Cardiac muscle cell (in vitro differentiated cells and primary cell): ENCODE results near the gene ERC1. TPM values are rescaled to one million over a fixed set of nuclear protein-coding genes. Genes with fewer than 3 reads are reported as not detected.
A peak's percentile ranks its signal among the peaks of the same experiment; 100 is the strongest.
"Not testable (repeated sequence)": the region's sequence is repeated elsewhere in the genome, so short reads cannot be mapped to it uniquely, and the experiment has no call there.

Experiments used
- DNase-seq, 2 donors: peaks; one replicate each; pipeline versions ENCODE4 v3.0.0 to v3.0.0-alpha.2; 2010 to 2017; ENCODE audit warnings: low read depth in 1 of 2, low spot score in 1 of 2
- H3K27ac ChIP-seq: fragments of 200-600 bp; sonication (generic); 2 replicates; pipeline ENCODE4 v1.5.1; 2016
- H3K27me3 ChIP-seq: fragments of 200-600 bp; sonication (generic); 2 replicates; pipeline ENCODE4 v1.6.0; 2016; ENCODE audit warnings: control low read depth
- H3K36me3 ChIP-seq: fragments of 200-600 bp; sonication (generic); 2 replicates; pipeline ENCODE4 v1.5.1; 2016; ENCODE audit warnings: control low read depth
- H3K4me1 ChIP-seq: fragments of 200-600 bp; sonication (generic); 2 replicates; pipeline ENCODE4 v1.8.1; 2017; ENCODE audit warnings: low read depth, mild to moderate bottlenecking, mixed run types
- H3K4me3 ChIP-seq: fragments of 200-600 bp; sonication (generic); 2 replicates; pipeline ENCODE4 v1.5.1; 2016; ENCODE audit warnings: mild to moderate bottlenecking
- H3K9me3 ChIP-seq: fragments of 200-600 bp; sonication (generic); 2 replicates; pipeline ENCODE4 v1.5.1; 2017; ENCODE audit warnings: low read depth, mild to moderate bottlenecking, control low read depth
- polyA plus RNA-seq: library from polyadenylated mRNA; unstranded; fragments of >200 nt; fragmentation: Nextera tagmentation; extraction: Ambion mirVana; gene quantifications from 2 replicates; pipeline ENCODE4 v1.2.1, GENCODE V29; 2016
- total RNA-seq: library from RNA; depleted of rRNA; stranded (reverse); fragments of >200 nt; gene quantifications from 2 replicates; pipeline ENCODE4 v1.2.3, GENCODE V29; 2016
- TF ChIP-seq, protein P1 (sequence below): IDR thresholded peaks from 2 replicates; pipeline ENCODE4 v1.5.1; 2012; ENCODE audit warnings: low read depth, mild to moderate bottlenecking, low read length

The ERC1 gene
- total and polyA plus RNA-seq, 2 experiments from 2014 or later = 34.1 to 46.3 TPM

DNA sequence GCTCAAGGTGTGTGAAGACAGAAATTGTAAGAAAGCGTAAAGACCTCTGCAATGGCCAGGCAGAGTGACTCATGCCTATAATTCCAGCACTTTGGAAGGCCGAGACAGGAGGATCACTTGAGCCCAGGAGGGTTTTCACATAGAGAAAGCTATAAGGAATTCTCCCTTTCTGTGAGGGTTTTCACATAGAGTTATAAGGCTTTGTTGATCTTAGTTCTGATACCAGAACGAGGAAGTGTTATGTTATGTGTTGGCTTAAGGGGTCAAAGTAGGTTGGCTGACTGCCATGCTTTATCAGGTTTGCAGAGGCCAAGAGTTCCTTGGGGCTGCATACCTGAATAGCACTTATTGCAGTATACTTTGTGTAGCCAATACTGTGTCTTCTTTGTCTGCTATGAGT is 139.1 kb downstream of the ERC1 start:
- H3K4me1 ChIP-seq = peaks cover 15% of the 10 kb centered on the region
- H3K9me3 ChIP-seq = no peaks in the 10 kb centered on the region
- TF ChIP-seq, protein P1, sequence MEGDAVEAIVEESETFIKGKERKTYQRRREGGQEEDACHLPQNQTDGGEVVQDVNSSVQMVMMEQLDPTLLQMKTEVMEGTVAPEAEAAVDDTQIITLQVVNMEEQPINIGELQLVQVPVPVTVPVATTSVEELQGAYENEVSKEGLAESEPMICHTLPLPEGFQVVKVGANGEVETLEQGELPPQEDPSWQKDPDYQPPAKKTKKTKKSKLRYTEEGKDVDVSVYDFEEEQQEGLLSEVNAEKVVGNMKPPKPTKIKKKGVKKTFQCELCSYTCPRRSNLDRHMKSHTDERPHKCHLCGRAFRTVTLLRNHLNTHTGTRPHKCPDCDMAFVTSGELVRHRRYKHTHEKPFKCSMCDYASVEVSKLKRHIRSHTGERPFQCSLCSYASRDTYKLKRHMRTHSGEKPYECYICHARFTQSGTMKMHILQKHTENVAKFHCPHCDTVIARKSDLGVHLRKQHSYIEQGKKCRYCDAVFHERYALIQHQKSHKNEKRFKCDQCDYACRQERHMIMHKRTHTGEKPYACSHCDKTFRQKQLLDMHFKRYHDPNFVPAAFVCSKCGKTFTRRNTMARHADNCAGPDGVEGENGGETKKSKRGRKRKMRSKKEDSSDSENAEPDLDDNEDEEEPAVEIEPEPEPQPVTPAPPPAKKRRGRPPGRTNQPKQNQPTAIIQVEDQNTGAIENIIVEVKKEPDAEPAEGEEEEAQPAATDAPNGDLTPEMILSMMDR = no peak
- no peaks in the 10 kb centered on the region for H3K27me3 ChIP-seq
- H3K4me3 ChIP-seq = no peak overlapping the region
- H3K27ac ChIP-seq = peak overlapping the region; percentile 91
- H3K36me3 ChIP-seq = no peaks in the 10 kb centered on the region
- peak in 1 of 2 donors; percentile 38 for DNase-seq

DNA sequence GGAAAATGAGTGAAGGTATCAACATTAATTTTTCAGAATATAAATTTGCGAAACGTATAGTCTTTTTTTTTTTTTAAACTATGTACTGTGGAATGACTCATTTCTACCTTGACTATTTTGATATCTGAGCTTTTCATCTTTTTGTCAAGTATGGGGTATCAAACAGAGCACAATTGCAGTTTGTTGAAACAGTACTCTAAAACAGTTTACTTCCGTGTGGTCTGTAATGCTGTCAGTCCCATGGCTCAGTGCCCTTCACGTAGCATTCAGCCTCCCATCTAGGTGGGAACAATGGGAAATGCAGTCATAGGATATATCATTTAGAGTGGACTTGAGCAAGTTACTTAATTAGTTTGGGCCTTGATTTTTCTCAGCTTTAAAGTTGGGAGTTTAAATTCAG is 139.5 kb downstream of the ERC1 start:
- no peaks in the 10 kb centered on the region for H3K27me3 ChIP-seq
- H3K4me3 ChIP-seq = no peak overlapping the region
- H3K36me3 ChIP-seq = no peaks in the 10 kb centered on the region
- no peaks in the 10 kb centered on the region for H3K9me3 ChIP-seq
- DNase-seq = no peak
- TF ChIP-seq, protein P1 = no peak
- peaks cover 19% of the 10 kb centered on the region for H3K4me1 ChIP-seq
- H3K27ac ChIP-seq = peak overlapping the region; percentile 91

DNA sequence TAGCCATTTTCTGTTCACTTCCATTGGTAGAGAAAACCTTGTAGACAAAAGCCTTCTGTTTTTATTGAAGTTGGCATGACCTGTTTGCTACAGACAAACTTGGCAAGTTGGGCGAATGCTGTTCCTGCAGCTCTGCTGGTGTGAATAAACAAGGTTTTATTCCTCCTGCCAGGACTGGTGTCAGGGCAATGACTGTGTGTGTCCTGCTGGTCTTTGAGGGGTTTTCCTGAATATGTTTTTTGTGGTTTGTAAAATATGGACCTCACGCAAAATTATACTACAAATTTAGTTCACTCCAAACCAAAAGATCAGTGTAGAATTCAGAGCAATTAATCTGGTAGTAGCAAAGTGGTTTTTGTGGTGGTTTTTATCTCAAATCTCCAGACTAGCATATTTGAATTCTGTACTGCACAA is 140.8 kb downstream of the ERC1 start:
- Histone ChIP-seq H3K27ac (no peak overlapping the region), H3K36me3 (no peaks in the 10 kb centered on the region), H3K4me3 (no peak overlapping the region), H3K4me1 (peaks cover 31% of the 10 kb centered on the region), H3K9me3 (no peaks in the 10 kb centered on the region), H3K27me3 (no peaks in the 10 kb centered on the region)
- TF ChIP-seq, protein P1 = no peak
- DNase-seq = no peak

DNA sequence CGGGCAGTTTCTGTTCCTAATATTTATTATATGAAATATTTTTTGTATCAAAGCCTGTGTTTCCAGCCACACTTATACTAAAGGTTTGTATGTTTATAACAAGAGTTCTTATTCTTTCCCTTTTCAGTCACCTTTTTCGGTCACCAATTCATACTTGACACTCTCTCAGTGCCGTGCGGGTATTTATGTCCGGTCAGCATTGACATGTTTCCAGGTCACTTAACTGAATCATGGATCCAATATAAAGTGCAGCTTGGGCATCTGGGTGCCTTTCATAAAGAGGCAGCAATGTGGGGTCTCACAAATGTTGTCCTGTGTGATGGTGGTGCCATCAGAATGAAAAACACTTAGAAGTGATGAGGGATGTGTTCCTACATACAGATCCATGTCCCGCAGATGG is 141.3 kb downstream of the ERC1 start:
- Histone ChIP-seq H3K27ac (peak overlapping the region; percentile 5), H3K36me3 (no peaks in the 10 kb centered on the region), H3K4me1 (peaks cover 31% of the 10 kb centered on the region), H3K9me3 (no peaks in the 10 kb centered on the region), H3K27me3 (no peaks in the 10 kb centered on the region), H3K4me3 (no peak overlapping the region)
- TF ChIP-seq, protein P1 = no peak
- DNase-seq = no peak

DNA sequence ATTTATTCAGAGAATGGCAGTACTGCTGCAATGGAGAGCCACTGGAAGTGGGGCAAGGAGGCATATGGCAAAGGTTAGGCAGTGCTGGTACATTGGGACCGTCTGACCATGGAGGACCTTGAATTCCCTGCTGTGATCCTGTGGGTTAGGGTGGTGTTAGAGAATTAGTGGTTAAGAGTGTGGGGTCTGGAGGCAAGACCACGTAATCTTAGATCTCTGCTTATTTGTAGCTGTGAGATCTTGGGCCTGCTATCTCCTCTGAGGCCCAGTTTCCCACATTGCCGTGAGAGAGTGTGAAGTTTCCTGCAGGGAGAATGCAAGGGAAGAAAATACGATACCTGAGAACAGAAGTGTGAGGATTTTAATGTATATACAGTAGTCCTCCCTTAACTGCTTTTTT is 147.7 kb downstream of the ERC1 start:
- Histone ChIP-seq H3K4me3 (no peak overlapping the region), H3K4me1 (peaks cover 19% of the 10 kb centered on the region), H3K27me3 (no peaks in the 10 kb centered on the region), H3K9me3 (no peaks in the 10 kb centered on the region), H3K27ac (no peak overlapping the region), H3K36me3 (peaks cover 6% of the 10 kb centered on the region)
- TF ChIP-seq, protein P1 = no peak
- DNase-seq = no peak

DNA sequence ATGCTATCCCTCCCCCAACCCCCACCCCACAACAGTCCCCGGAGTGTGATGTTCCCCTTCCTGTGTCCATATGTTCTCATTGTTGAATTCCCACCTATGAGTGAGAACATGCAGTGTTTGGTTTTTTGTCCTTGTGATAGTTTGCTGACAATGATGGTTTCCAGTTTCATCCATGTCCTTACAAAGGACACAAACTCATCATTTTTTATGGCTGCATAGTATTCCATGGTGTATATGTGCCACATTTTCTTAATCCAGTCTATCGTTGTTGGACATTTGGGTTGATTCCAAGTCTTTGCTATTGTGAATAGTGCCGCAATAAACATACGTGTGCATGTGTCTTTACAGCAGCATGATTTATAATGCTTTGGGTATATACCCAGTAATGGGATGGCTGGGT is 155.7 kb downstream of the ERC1 start:
- H3K36me3 ChIP-seq, H3K9me3 ChIP-seq, H3K27me3 ChIP-seq, H3K27ac ChIP-seq, DNase-seq, H3K4me3 ChIP-seq: not testable (repeated sequence)
- H3K4me1 ChIP-seq = peaks cover 12% of the 10 kb centered on the region
